Immature natural killer cell (primary cell): ENCODE measurements around the gene TUT4. TPM values are rescaled to one million over a fixed set of nuclear protein-coding genes. Genes with fewer than 3 reads are reported as not detected.

Experiments
- DNase-seq, 3 donors: peaks; one replicate each; pipeline ENCODE4 v3.0.0; 2022; ENCODE audit warnings: mixed read lengths in 1 of 3
- H3K27ac Mint-ChIP-seq, 6 donors: one replicate each; pipeline ENCODE4 v1.8.0; 2020; ENCODE audit warnings: mixed read lengths in 6 of 6, mild to moderate bottlenecking in 5 of 6, inconsistent platforms in 4 of 6, moderate library complexity in 3 of 6
- H3K27me3 Mint-ChIP-seq, 3 donors: one replicate each; pipeline ENCODE4 v1.8.0; 2020 to 2021; ENCODE audit warnings: low read depth in 3 of 3, mild to moderate bottlenecking in 3 of 3, mixed read lengths in 3 of 3, moderate library complexity in 3 of 3, inconsistent platforms in 1 of 3
- H3K36me3 Mint-ChIP-seq, 3 donors: one replicate each; pipeline ENCODE4 v1.8.0; 2020; ENCODE audit warnings: mixed read lengths in 3 of 3, inconsistent platforms in 2 of 3, mild to moderate bottlenecking in 2 of 3
- H3K4me1 Mint-ChIP-seq, 2 donors: one replicate each; pipeline ENCODE4 v1.8.0; 2020; ENCODE audit warnings: inconsistent platforms in 2 of 2, mild to moderate bottlenecking in 2 of 2, mixed read lengths in 2 of 2, moderate library complexity in 1 of 2
- H3K4me3 Mint-ChIP-seq, 5 donors: one replicate each; pipeline ENCODE4 v1.8.0; 2020; ENCODE audit warnings: mild to moderate bottlenecking in 5 of 5, mixed read lengths in 5 of 5, inconsistent platforms in 3 of 5, moderate library complexity in 3 of 5
- H3K9me3 Mint-ChIP-seq, 6 donors: one replicate each; pipeline ENCODE4 v1.8.0; 2020; ENCODE audit warnings: mild to moderate bottlenecking in 6 of 6, mixed read lengths in 6 of 6, inconsistent platforms in 4 of 6, moderate library complexity in 3 of 6
- polyA plus RNA-seq, 3 donors: library from polyadenylated mRNA; unstranded; fragments of 300-500 nt; fragmentation: Illumina TruSeq; gene quantifications; one replicate each; pipeline ENCODE4 v1.2.3, GENCODE V29; 2021

The TUT4 gene
- polyA plus RNA-seq, 3 donors from 2014 or later, result 14.5 to 36.0 (median 23.0) TPM

DNA sequence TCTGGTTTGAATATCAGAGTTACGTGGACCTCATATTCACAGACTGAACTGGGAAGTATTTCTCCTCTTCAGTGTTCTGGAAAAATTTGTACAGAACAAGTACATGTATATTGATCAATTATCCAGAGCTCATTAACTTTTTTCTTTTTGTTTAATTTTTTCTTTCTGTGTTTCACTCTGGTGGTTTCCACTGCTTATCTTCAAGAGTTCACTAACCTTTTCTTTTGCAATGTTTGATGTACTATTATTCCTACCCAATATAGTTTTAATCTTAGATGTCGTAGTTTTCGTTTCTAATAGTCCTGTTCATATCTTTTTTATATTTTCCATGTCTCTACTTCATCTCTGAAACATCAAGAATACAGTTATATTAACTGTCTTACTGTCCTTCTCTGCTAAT is 46.5 kb downstream of the TUT4 start:
- no peak for DNase-seq
- Mint-ChIP-seq H3K9me3 (no peaks in the 10 kb centered on the region), H3K4me1 (peaks cover 6 to 23% of the 10 kb centered on the region in 2 donors), H3K27me3 (peaks cover 0 to 1% (median 1%) of the 10 kb centered on the region in 3 donors), H3K27ac (peak overlapping the region in 1 of 6 donors; percentile 41), H3K4me3 (no peak overlapping the region), H3K36me3 (peaks cover 12 to 25% (median 18%) of the 10 kb centered on the region in 3 donors)

DNA sequence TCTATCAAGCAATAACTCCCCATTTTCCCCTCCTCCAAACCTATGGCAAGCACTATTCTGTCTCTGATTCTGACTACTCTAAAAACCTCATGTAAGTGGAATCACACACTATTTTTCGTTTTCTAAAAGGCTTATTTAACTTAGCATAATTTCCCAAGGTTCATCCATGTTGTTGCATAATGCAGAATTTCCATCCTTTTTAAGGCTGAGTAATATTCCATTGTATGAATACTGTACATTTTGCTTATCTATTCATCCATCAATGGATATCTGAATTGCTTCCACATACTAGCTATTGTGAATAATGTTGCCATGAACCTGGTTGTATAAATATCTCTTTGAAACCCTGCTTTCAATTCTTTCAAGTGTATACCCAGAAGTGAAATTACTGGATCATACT is 48.2 kb downstream of the TUT4 start:
- H3K27me3 Mint-ChIP-seq, result peaks cover 0 to 1% (median 1%) of the 10 kb centered on the region in 3 donors
- H3K9me3 Mint-ChIP-seq, result no peaks in the 10 kb centered on the region
- H3K36me3 Mint-ChIP-seq, result peaks cover 11 to 18% (median 15%) of the 10 kb centered on the region in 3 donors

DNA sequence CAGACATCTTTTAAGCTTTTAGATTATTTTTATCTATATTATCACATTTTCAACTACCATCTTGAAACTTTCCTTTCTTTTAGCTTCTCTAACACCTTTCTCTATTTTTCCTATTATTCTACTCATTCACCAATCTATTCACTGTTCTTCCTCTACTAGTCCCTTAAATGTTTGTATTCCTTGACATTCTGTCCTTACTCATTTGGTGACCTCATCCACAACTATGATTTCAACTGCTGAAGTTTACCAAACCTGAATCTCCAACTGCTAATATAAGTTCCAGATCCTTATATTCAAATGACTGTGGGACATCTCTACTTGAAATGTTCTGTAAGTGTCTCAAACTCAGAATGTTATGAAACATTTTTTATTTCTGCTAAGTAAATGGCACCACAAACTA is 49.2 kb downstream of the TUT4 start:
- Mint-ChIP-seq H3K27me3 (peaks cover 0 to 1% (median 1%) of the 10 kb centered on the region in 3 donors), H3K27ac (peak overlapping the region in 1 of 6 donors; percentile 26), H3K4me1 (peaks cover 6 to 29% of the 10 kb centered on the region in 2 donors), H3K9me3 (no peaks in the 10 kb centered on the region), H3K4me3 (no peak overlapping the region), H3K36me3 (peaks cover 7 to 13% (median 11%) of the 10 kb centered on the region in 3 donors)
- DNase-seq, result no peak

More for the DNA sequence above, 48.2 kb downstream of the TUT4 start:
- peaks cover 6 to 29% of the 10 kb centered on the region in 2 donors for H3K4me1 Mint-ChIP-seq
- DNase-seq, result no peak
- peak overlapping the region in 2 of 6 donors; percentile 5 to 13 for H3K27ac Mint-ChIP-seq
- H3K4me3 Mint-ChIP-seq, result no peak overlapping the region

DNA sequence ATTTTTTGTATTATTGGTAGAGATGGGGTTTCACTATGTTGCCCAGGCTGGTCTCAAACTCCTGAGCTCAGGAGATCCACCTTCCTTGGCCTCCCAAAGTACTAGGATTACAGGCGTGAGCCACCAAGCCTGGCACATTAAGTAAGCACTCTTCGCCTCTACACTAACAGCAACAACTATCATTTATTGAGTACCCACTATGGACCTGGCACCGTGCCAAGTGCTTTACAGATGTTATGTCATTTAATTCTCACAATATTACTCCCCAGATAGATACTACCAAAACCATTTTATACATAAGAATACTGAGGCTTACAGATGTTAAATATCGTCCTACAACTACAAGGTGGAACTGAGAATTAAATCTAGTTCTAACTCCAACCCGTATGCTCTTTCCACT is 50.1 kb downstream of the TUT4 start:
- H3K36me3 Mint-ChIP-seq, result peaks cover 7 to 13% (median 8%) of the 10 kb centered on the region in 3 donors
- peaks cover 6 to 29% of the 10 kb centered on the region in 2 donors for H3K4me1 Mint-ChIP-seq
- peaks cover 0 to 1% (median 1%) of the 10 kb centered on the region in 3 donors for H3K27me3 Mint-ChIP-seq
- peak overlapping the region in 3 of 6 donors; percentile 0 to 31 (median 29) for H3K27ac Mint-ChIP-seq
- H3K4me3 Mint-ChIP-seq, result no peak overlapping the region
- no peaks in the 10 kb centered on the region for H3K9me3 Mint-ChIP-seq
- no peak for DNase-seq

DNA sequence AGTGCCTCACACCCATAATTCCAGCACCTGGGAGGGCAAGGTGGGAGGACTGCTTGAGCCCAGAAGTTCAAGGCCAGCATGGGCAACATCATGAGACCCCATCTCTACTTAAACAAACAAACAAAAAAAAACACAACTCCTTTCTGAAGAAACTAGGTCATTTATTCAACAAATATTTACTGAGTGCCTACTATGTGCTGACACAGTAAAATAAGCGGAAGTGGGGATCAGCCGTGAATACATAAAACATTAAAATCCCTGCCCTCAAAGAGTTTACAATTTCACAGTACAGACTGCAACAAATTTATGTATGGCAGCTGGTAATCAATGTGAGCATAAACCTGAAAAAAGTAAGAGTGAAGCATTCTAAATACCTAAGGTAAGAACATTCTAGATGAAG is 65.3 kb downstream of the TUT4 start:
- no peaks in the 10 kb centered on the region for H3K9me3 Mint-ChIP-seq
- peaks cover 12 to 21% (median 15%) of the 10 kb centered on the region in 3 donors for H3K36me3 Mint-ChIP-seq
- DNase-seq, result no peak
- H3K4me3 Mint-ChIP-seq, result no peak overlapping the region
- peaks cover 0 to 2% (median 0%) of the 10 kb centered on the region in 3 donors for H3K27me3 Mint-ChIP-seq
- H3K27ac Mint-ChIP-seq, result no peak overlapping the region
- no peaks in the 10 kb centered on the region for H3K4me1 Mint-ChIP-seq

DNA sequence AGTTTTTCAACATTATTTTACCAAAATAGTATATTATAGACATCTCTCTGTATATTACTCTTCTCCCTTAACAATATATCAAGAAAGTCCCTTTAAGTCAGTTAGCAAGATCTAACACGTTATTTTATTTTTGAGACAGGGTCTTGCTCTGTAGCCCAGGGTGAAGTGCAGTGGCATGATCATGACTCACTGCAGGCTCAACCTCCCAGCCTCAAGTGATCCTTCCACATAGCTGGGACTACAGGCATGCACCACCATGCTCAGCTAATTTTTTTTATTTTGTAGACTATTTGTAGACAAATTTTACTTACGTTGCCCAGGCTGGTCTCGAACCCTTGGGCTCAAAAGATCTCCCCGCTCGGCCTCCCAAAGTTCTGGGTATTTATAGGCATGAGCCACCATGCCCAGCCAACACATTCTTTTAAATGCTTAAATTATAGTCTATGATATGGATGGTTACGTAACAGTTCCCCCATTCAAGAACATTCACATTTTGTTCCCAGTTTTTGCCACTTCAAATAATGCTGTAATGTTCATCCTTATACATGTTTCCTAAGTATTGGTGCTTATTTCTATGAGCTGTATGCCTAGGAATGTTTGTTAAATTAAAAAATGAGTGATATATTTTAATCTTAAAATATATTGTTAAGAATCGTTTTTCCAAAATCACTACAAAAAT is 70.4 kb downstream of the TUT4 start:
- H3K27ac Mint-ChIP-seq, result no peak overlapping the region
- no peaks in the 10 kb centered on the region for H3K27me3 Mint-ChIP-seq
- peaks cover under 1 to 5% (median 4%) of the 10 kb centered on the region in 3 donors for H3K36me3 Mint-ChIP-seq
- no peaks in the 10 kb centered on the region for H3K4me1 Mint-ChIP-seq
- H3K9me3 Mint-ChIP-seq, result no peaks in the 10 kb centered on the region
- no peak overlapping the region for H3K4me3 Mint-ChIP-seq
- DNase-seq, result no peak

DNA sequence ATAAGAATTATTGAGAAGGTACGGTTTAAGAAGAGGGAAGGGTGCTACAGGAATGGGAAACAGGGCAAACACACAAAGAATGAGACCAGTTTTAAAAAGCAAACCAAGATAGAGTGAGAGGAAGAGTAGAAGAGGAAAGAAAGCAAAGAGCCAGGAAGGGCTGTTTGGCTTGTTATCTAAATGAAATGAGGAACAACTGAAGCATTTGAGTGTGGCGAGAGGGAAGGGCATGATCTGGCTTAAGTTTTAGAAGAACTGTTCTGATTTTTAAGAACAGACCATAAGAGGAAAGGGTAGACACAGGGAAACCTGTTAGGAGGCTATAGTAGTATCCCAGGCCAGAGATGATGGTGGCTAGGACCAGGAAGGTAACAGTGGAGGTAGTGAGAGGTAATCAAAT is 73.8 kb downstream of the TUT4 start:
- no peak overlapping the region for H3K27ac Mint-ChIP-seq
- DNase-seq, result no peak

DNA sequence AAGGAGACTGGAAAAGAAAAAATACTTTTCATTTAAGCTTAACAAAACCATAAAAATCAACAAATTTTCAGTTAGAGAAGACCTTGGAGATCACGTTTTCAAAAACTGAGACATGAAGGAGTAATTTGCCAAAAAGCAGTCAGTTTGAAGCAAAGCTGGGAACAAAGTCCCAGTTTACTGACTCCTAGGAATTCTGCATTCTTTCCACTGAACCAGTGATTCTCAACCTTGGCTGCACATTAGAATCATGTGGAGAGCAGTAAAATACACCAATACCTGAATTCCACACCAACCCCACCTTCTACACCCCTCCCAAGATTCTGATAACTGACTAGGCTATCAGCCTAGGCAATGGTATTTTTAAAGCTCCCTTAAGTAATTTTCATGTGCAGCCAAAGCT is 75.0 kb downstream of the TUT4 start:
- H3K4me1 Mint-ChIP-seq, result no peaks in the 10 kb centered on the region
- H3K27ac Mint-ChIP-seq, result no peak overlapping the region
- no peak for DNase-seq

More for the DNA sequence above, 73.8 kb downstream of the TUT4 start:
- Mint-ChIP-seq H3K36me3 (peaks cover 4 to 20% (median 14%) of the 10 kb centered on the region in 3 donors), H3K27me3 (no peaks in the 10 kb centered on the region), H3K4me1 (no peaks in the 10 kb centered on the region), H3K9me3 (no peaks in the 10 kb centered on the region), H3K4me3 (no peak overlapping the region)

DNA sequence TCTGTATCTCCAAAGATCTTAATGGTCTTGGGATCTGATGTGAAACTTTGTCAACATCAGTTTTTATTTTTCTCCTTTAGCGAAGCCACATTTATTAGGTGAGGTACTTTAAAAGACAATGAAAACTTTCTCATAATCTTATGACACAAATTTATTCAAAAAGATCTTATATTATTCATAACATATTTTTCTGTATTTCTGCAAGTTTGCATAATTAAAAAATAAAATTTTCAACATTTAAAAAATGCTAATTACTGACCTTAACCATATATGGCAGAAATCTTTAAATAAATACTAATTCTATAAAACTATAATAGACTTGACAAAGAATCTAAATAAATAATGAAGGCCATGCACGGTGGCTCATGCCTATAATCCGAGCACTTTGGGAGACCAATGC is 75.9 kb downstream of the TUT4 start:
- no peaks in the 10 kb centered on the region for H3K27me3 Mint-ChIP-seq
- no peaks in the 10 kb centered on the region for H3K9me3 Mint-ChIP-seq
- peaks cover 7 to 24% (median 14%) of the 10 kb centered on the region in 3 donors for H3K36me3 Mint-ChIP-seq
- no peak overlapping the region for H3K4me3 Mint-ChIP-seq
- DNase-seq, result no peak
- H3K4me1 Mint-ChIP-seq, result no peaks in the 10 kb centered on the region
- H3K27ac Mint-ChIP-seq, result no peak overlapping the region

More for the DNA sequence above, 75.0 kb downstream of the TUT4 start:
- no peaks in the 10 kb centered on the region for H3K27me3 Mint-ChIP-seq
- no peaks in the 10 kb centered on the region for H3K9me3 Mint-ChIP-seq
- peaks cover 11 to 23% (median 14%) of the 10 kb centered on the region in 3 donors for H3K36me3 Mint-ChIP-seq
- H3K4me3 Mint-ChIP-seq, result no peak overlapping the region

DNA sequence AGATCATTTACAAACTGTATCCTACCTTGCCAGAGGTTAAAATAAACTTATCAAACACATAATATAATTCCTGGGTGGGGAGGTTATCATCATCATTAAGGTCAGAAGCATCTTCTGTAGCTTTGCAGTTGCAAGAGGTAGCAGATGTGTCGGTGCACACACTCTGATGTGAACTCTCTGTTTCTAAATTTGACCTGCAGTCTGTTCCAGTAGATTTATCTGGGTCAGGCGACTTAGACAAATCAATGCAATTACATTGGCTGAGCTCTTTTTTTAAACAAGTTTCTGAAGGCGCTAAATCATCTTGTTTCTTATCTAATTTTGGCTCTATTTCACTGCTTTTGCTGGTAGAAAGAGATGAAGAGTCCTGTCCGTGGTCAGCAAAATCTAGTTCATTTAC is 78.1 kb downstream of the TUT4 start:
- Mint-ChIP-seq H3K4me3 (no peak overlapping the region), H3K9me3 (no peaks in the 10 kb centered on the region), H3K27me3 (no peaks in the 10 kb centered on the region), H3K4me1 (no peaks in the 10 kb centered on the region), H3K36me3 (peaks cover 7 to 33% (median 21%) of the 10 kb centered on the region in 3 donors), H3K27ac (peak overlapping the region in 3 of 6 donors; percentile 5 to 58 (median 29))
- no peak for DNase-seq

DNA sequence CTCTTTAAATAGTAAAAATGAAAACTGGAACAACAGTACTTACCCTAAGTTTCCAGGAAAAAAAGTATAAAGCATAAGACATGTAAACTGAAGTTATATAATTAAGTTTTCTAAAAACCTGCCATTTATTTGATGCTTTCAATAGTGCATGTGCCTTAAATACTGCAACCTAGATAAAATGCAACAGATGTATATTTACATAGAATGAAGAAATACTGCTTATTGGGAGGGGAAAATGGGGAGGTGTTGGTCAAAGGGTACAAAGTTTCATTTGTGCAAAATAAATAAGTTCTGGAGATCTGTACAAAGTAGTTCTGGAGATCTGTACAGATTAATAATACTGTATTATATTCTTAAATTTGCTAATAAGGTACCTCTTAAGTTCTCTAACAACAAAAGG is 79.9 kb downstream of the TUT4 start:
- no peaks in the 10 kb centered on the region for H3K4me1 Mint-ChIP-seq
- DNase-seq, result no peak
- H3K36me3 Mint-ChIP-seq, result peaks cover 12 to 43% (median 21%) of the 10 kb centered on the region in 3 donors
- no peaks in the 10 kb centered on the region for H3K9me3 Mint-ChIP-seq
- H3K4me3 Mint-ChIP-seq, result no peak overlapping the region
- peak overlapping the region in 1 of 6 donors; percentile 35 for H3K27ac Mint-ChIP-seq
- no peaks in the 10 kb centered on the region for H3K27me3 Mint-ChIP-seq

DNA sequence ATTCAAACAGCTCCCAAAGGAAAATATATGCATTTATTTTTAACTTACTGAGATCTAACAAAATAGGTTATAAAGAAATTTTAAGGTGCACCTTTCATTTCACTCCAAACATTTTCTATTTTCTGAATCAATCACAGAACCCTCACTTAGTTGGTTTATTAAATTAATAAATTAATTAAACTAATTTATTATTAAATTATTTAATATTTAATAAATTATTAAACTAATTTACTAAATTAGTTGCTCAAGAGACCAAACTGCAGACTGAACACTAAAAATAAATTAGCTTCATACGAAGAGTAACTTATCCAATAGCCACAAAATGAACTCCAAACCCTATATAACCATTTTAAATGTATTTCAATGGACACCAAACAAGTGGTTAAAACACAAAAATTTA is 80.5 kb downstream of the TUT4 start:
- Mint-ChIP-seq H3K36me3 (peaks cover 16 to 44% (median 21%) of the 10 kb centered on the region in 3 donors), H3K4me3 (no peak overlapping the region), H3K27ac (no peak overlapping the region), H3K27me3 (no peaks in the 10 kb centered on the region), H3K4me1 (no peaks in the 10 kb centered on the region), H3K9me3 (no peaks in the 10 kb centered on the region)
- DNase-seq, result no peak

DNA sequence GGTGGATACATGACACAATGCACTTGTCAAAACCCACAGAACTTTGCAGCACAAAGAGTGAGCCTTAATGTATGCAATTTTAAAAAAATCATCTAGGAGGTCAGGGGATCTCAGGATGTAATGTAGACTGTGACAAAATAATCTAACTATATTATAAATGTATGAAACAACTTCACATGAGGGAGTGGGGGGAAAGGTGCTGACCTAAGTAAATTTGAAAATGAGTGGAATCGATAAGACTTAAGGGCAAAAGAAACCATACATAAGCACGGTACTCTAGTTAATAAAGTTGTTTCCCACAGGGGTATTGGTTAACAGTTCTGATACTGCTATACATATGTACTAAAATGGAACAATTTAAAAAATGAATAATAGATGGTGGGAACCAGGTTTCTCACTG is 83.8 kb downstream of the TUT4 start:
- Mint-ChIP-seq H3K4me1 (peaks cover 0 to 5% of the 10 kb centered on the region in 2 donors), H3K36me3 (peaks cover 7 to 37% (median 23%) of the 10 kb centered on the region in 3 donors), H3K27ac (no peak overlapping the region), H3K9me3 (no peaks in the 10 kb centered on the region), H3K27me3 (no peaks in the 10 kb centered on the region), H3K4me3 (no peak overlapping the region)
- no peak for DNase-seq

DNA sequence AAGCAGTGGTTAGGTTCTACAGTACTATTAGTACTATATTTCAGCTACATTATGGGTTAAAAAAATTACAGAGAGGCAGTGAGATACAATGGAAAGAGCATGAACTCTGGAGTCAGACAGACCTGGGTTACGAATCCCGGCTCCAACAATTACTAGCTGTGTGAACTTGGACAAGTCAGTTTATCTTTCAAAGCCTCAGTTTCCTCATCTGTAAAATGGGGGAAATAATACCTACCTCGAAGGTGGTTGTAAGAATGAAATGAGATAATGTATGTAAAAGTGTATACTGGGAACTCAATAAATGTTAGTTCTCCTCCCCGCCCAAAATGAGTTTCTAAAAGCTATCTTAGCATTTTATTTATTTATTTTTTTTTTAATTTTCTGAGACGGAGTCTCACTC is 89.0 kb downstream of the TUT4 start:
- Mint-ChIP-seq H3K27me3 (no peaks in the 10 kb centered on the region), H3K27ac (no peak overlapping the region)

More for the DNA sequence above, 89.0 kb downstream of the TUT4 start:
- H3K4me3 Mint-ChIP-seq, result no peak overlapping the region
- no peak for DNase-seq
- H3K36me3 Mint-ChIP-seq, result peaks cover 3 to 20% (median 16%) of the 10 kb centered on the region in 3 donors
- peaks cover 0 to 5% of the 10 kb centered on the region in 2 donors for H3K4me1 Mint-ChIP-seq
- H3K9me3 Mint-ChIP-seq, result no peaks in the 10 kb centered on the region
